ENCODE data around the gene APLF. TPM values are rescaled to one million over a fixed set of nuclear protein-coding genes. Genes with fewer than 3 reads are reported as not detected.

APLF gene
- total and polyA plus RNA-seq, 2 of the 8 experiments (the other 6 are each of a cell fraction or from before 2014, with no cell fraction given): 4.4 to 7.3 TPM

GRCh38 chr2:68475110-68475509 lies 7.7 kb downstream of the APLF start:
- H3K9me3 ChIP-seq (ENCODE audit: insufficient read depth in 2 of 2, low read depth in 1 of 2, low read length in 1 of 2): no peaks in the 10 kb centered on the region

More at GRCh38 chr2:68475110-68475509, 7.7 kb downstream of the APLF start:
- Histone ChIP-seq H3K23ac (ENCODE audit: insufficient read length) (no peak overlapping the region), H4K91ac (replicated peaks; ENCODE audit: insufficient read length, low read length) (no peak overlapping the region), H3K18ac (ENCODE audit: extremely low read depth, low read length) (no peak overlapping the region), H2BK15ac (ENCODE audit: low read length) (no peak overlapping the region), H3K79me2 (ENCODE audit: control insufficient read depth in 1 of 2, insufficient read depth in 2 of 2, low read length in 2 of 2) (no peaks in the 10 kb centered on the region; a peak in 1 of 4 replicates), H2BK5ac (ENCODE audit: low read depth, low read length) (no peak overlapping the region), H3K79me1 (ENCODE audit: low read depth, low read length) (no peaks in the 10 kb centered on the region; the same call in 1 of the 2 replicates), H2BK120ac (replicated peaks; ENCODE audit: low read depth, low read length) (no peak overlapping the region), H4K20me1 (replicated peaks in 1 of 2; ENCODE audit: control insufficient read depth in 1 of 2, insufficient read depth in 2 of 2, low read length in 2 of 2) (peaks cover 0 to 1% of the 10 kb centered on the region in 2 experiments), H3K4me1 (replicated peaks in 1 of 4; ENCODE audit: control insufficient read depth in 3 of 4, insufficient read depth in 4 of 4, low read length in 3 of 4) (no peaks in the 10 kb centered on the region), H3K9ac (replicated peaks in 1 of 4; ENCODE audit: extremely low read depth in 1 of 4, low read depth in 3 of 4, low read length in 3 of 4) (no peak overlapping the region), H2AFZ (ENCODE audit: low read length) (no peak overlapping the region), H3K4me2 (ENCODE audit: insufficient read depth in 1 of 2, low read depth in 2 of 2, low read length in 2 of 2) (no peak overlapping the region), H4K5ac (ENCODE audit: insufficient read length, low read depth, low read length) (no peak overlapping the region), H3K4me3 (ENCODE audit: extremely low read depth in 1 of 4, insufficient read depth in 2 of 4, low read depth in 3 of 4, low read length in 4 of 4) (no peak overlapping the region), H4K8ac (ENCODE audit: extremely low read depth, insufficient read depth, low read length) (no peak overlapping the region), H2AK5ac (ENCODE audit: low read depth, low read length) (no peak overlapping the region), H3K56ac (replicated peaks; ENCODE audit: insufficient read length, low read depth, low read length) (no peak overlapping the region), H3K4ac (replicated peaks; ENCODE audit: insufficient read length, low read depth, low read length) (no peak overlapping the region), H3K14ac (ENCODE audit: insufficient read length) (no peak overlapping the region), H3K23me2 (ENCODE audit: low read depth, low read length) (no peaks in the 10 kb centered on the region), H3K36me3 (ENCODE audit: control insufficient read depth in 2 of 4, insufficient read depth in 4 of 4, low read length in 3 of 4) (no peaks in the 10 kb centered on the region), H3K27ac (ENCODE audit: low read depth, low read length) (no peak overlapping the region), H2BK12ac (ENCODE audit: low read depth, low read length) (no peak overlapping the region), H2BK20ac (ENCODE audit: low read length) (no peak overlapping the region), H3K27me3 (replicated peaks in 1 of 4; ENCODE audit: control insufficient read depth in 3 of 4, extremely low read depth in 1 of 4, insufficient read depth in 3 of 4, low read length in 3 of 4) (no peaks in the 10 kb centered on the region)
- ChIA-PET POLR2A (ENCODE audit: partially characterized antibody) (no interaction called here), CTCF (ENCODE audit: partially characterized antibody) (interaction anchor here (0.9 to 3.0 kb wide), 5 partner anchors 9 to 373 kb away, joined by 3 to 13 read pairs (median 4); no protein-coding TSS in a partner anchor)
- FAIRE-seq (no peak), DNase-seq (ENCODE audit: low read depth in 1 of 2, low spot score in 2 of 2) (no peak)
- TF ChIP-seq BCL11A (IDR thresholded peaks at IDR 0.05; ENCODE audit: low read depth in 2 of 2, low read length in 2 of 2) (no peak), EZH2 (IDR thresholded peaks at IDR 0.05; ENCODE audit: low read depth, low read length, severe bottlenecking) (no peak), CTCF (IDR thresholded peaks at IDR 0.05; ENCODE audit: control extremely low read depth in 1 of 3, insufficient read depth in 1 of 3, low read depth in 1 of 3, low read length in 3 of 3) (no peak), SAP30 (IDR thresholded peaks at IDR 0.05; ENCODE audit: insufficient read depth, insufficient replicate concordance, low read length) (no peak), KDM1A (IDR thresholded peaks at IDR 0.05; ENCODE audit: borderline replicate concordance, low read length) (no peak), SP4 (IDR thresholded peaks at IDR 0.05; ENCODE audit: low read length) (no peak), POLR2AphosphoS5 (IDR thresholded peaks at IDR 0.05; ENCODE audit: low read depth, low read length) (no peak), EP300 (IDR thresholded peaks at IDR 0.05; ENCODE audit: borderline replicate concordance in 1 of 2, low read depth in 2 of 2, low read length in 2 of 2) (no peak)
